AG09319 (cell line): ENCODE data around the gene PIK3R5.

Experiments used
- DNase-seq: peaks from one replicate; pipeline ENCODE4 v3.0.0-alpha.2; 2010; ENCODE audit warnings: low read depth; ENCODE audit errors: extremely low read depth
- TF ChIP-seq, protein P1 (sequence below): IDR thresholded peaks from 2 replicates; pipeline ENCODE4 v1.5.1; 2011; ENCODE audit warnings: low read depth, mild to moderate bottlenecking, inconsistent platforms, low read length, moderate library complexity

PIK3R5 gene

DNA sequence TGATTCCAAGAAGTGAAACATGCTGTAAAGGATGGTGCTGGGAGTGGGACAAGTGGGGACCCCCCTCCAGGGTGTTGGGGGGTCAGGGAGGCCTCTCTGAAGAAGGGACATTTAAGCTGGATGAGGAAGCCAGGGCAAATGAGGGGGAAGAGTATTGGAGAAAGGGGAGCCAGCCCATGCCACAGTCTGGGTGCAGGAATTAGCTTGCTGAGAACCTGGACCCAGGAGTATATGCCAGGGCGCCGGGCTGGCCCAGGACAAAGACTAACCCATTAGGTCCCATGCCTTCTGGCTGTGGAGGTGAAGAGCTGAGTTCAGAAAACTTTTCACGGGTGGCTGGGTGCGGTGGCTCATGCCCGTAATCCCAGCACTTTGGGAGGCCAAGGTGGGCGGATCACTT, 52.4 kb downstream of the PIK3R5 start:
- TF ChIP-seq, protein P1, sequence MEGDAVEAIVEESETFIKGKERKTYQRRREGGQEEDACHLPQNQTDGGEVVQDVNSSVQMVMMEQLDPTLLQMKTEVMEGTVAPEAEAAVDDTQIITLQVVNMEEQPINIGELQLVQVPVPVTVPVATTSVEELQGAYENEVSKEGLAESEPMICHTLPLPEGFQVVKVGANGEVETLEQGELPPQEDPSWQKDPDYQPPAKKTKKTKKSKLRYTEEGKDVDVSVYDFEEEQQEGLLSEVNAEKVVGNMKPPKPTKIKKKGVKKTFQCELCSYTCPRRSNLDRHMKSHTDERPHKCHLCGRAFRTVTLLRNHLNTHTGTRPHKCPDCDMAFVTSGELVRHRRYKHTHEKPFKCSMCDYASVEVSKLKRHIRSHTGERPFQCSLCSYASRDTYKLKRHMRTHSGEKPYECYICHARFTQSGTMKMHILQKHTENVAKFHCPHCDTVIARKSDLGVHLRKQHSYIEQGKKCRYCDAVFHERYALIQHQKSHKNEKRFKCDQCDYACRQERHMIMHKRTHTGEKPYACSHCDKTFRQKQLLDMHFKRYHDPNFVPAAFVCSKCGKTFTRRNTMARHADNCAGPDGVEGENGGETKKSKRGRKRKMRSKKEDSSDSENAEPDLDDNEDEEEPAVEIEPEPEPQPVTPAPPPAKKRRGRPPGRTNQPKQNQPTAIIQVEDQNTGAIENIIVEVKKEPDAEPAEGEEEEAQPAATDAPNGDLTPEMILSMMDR, result no peak
- DNase-seq, result no peak

DNA sequence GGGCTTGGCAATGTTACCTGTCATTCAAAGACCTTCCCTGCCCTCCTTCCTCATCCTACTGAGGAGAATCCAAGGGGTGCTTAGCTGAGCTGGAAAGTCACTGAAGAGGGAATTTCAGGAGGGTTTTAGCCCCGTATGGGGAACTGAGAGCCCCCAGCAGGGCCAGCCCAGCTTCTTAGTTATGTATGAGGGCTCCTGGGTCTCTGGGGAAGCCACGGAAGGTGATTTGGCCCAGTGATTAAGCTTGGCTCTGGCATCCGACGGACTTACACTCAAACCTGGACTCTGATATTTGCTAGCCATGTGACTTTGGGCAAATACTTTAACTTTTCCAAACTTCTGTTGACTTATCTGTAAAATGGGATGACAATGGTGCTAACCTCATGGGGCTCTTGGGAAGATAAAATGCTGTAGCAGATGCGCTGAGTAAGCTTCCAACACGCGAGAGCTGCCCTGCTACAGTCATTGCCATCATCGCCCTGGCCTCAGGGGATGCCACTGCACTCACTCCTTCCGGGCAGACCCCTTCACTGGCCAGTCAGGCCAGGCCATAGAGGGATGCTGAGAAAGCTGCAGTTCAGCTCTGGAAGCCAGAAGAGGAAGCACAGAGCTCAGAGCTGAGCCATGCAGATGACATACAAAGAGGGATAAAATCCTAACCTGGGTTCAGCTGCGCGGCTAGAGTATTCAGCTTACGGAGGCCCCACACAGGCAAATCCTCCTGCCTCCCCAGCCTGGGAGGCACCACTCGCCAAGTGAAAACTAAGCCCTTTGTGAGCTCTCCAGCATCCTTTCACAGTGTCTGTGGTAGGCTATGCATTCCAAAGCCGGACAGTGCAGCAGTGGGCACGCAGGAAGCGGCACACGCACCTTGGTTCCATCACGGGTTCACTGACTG, 53.2 kb downstream of the PIK3R5 start:
- TF ChIP-seq, protein P1, result no peak
- DNase-seq, result no peak

DNA sequence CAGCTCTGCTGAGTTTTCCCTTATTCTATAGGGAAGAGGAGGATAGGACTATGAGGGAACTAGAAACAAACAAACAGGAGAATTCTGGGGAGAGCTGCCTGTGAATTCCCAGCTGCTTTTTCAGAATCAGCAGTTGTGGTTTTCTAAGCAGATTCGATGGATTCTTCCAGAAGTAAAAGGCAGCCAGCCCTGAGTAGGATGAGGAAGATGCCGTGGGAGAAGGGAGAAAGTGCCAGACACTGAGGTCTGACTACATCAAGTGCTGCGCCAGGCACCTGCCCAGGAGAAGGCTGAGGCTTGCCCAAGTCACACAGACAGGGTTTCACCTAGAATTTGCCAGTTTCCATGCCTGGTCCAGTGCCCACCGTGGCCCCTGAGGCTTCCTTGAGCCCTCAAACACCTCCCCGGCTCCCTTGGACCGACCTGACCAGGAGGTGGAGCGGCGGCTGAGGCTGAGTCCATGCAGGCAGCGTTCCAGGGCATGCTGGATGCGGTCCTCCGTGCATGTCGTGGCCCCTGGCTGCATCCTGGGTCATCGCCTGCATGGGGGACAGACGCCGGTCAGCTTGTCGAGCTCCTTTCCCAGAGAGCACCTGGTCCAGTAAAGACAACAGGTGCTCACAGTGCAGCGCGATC, 54.4 kb downstream of the PIK3R5 start:
- TF ChIP-seq, protein P1, result no peak
- no peak for DNase-seq

DNA sequence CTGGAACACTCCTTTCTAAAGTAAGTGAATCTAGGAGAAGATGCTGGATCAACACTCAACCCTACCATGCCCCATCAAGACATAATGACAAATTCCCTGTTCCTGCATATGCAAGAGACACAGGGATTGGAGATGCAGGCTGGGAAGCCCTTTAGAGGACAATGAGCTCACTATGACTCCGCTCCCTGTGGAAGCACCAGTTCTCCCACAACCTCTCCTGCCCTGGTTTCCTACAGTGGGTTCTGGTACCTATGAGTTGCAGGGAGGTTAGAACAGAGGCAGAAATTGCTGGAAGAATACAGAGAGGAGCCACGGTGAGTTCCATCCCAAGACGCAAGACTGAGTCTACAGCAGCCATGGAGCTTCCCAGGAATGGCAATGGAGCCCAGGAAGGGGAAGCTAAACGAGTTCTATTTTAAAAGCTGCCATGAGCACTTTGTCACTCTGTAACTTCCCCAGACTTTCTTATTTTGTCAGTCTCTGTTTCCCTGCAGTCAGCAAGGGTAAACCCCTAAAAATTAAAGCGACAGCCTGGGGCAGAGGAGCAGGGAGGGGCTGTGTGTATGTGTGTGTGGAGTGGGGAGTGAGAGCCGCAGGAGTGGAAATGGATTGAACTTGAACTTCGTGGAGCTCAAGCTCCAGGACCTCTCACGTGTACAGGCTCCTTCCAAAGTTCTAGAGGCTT, 55.8 kb downstream of the PIK3R5 start:
- DNase-seq, result no peak
- TF ChIP-seq, protein P1, result no peak

DNA sequence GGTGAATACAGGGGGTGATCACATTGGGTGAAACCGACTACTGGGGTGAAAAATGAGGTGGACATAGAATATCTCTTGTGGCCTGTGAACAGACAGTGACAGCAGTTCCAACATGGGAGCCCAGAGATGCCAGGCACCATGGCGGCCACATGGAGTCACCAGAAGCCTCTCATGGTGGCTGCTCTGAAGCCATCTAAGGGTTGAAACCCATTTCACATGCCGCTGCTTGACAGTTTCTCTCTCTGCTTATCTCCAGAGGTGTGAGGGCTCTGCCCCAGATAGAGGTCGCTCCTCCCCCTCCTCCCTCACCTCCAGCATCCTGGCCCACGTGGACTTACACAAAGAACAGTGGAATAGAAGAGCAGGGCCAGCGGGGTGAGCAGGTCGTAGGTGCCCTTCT, 60.2 kb downstream of the PIK3R5 start:
- TF ChIP-seq, protein P1, result no peak
- no peak for DNase-seq

DNA sequence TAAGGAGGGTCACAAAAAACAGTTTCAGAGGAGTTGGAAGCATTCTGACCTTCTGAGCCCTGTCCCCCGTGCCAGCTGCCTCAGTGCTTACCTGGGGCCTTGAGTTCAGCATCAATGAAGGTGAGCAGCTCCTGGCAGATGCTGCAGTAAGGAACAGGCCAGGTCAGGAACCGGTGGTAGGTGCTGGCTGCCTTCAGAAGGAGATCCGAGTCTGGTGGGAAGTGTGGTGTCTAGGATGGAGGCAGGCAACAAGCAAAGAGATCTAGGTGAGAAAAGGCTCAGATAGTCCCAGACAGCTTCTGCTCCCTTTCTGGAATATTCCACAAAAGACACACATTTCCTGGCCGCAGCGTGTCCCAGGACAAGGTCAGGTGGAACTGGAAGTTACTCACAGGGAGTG, 60.8 kb downstream of the PIK3R5 start:
- no peak for DNase-seq
- TF ChIP-seq, protein P1, result no peak

DNA sequence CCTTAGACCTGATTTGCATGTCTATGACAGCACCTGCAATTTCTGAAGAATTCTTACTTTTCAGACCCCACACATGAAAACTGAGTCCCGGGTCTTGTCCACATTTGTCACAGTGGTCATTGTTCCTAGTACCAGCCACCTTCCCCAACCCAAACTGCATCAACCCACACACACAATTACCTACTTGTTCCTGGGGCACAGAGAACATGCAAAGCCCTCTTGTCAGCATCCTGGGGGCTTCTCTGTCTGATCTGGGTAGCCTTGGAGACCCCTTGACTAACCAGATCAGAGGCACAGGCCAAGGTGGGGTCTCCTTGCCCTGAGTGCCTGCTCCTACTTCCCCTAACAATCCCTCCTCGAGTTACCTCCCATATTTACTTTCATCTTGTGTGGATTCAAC, 61.3 kb downstream of the PIK3R5 start:
- DNase-seq, result no peak
- TF ChIP-seq, protein P1, result no peak
